Measurements from ENCODE around the gene FMNL3. TPM values are rescaled to one million over a fixed set of nuclear protein-coding genes. Genes with fewer than 3 reads are reported as not detected.
"Not testable (repeated sequence)": the region's sequence is repeated elsewhere in the genome, so short reads cannot be mapped to it uniquely, and the experiment has no call there.

FMNL3 gene
- total RNA-seq, 1 donor from 2014 or later: 39.1 TPM

GRCh38 chr12:49734900-49735299 is 27.7 kb upstream of the FMNL3 start:
- intact Hi-C loops (cut with micrococcal nuclease); H3K36me3 Mint-ChIP-seq (ENCODE audit: low read depth); H3K27ac Mint-ChIP-seq: not testable (repeated sequence)

GRCh38 chr12:49733219-49734017 is 26.2 kb upstream of the FMNL3 start:
- no peak for DNase-seq
- intact Hi-C loops (cut with micrococcal nuclease): no loop called here
- H3K27me3 Mint-ChIP-seq: peaks cover 13% of the 10 kb centered on the region
- no peaks in the 10 kb centered on the region for H3K9me3 Mint-ChIP-seq
- no peak overlapping the region for H3K27ac Mint-ChIP-seq
- no peaks in the 10 kb centered on the region for H3K36me3 Mint-ChIP-seq (ENCODE audit: low read depth)
- H3K4me3 Mint-ChIP-seq: no peak overlapping the region
- no peaks in the 10 kb centered on the region for H3K4me1 Mint-ChIP-seq

More at GRCh38 chr12:49734900-49735299, 27.7 kb upstream of the FMNL3 start:
- peaks cover 13% of the 10 kb centered on the region for H3K27me3 Mint-ChIP-seq
- H3K4me3 Mint-ChIP-seq, H3K9me3 Mint-ChIP-seq, DNase-seq, H3K4me1 Mint-ChIP-seq: not testable (repeated sequence)

GRCh38 chr12:49730568-49731101 is 23.4 kb upstream of the FMNL3 start:
- DNase-seq: no peak
- intact Hi-C loops (cut with micrococcal nuclease): no loop called here
- H3K9me3 Mint-ChIP-seq: no peaks in the 10 kb centered on the region
- no peaks in the 10 kb centered on the region for H3K36me3 Mint-ChIP-seq (ENCODE audit: low read depth)
- H3K4me3 Mint-ChIP-seq: no peak overlapping the region
- no peaks in the 10 kb centered on the region for H3K4me1 Mint-ChIP-seq
- H3K27ac Mint-ChIP-seq: no peak overlapping the region
- peaks cover 17% of the 10 kb centered on the region for H3K27me3 Mint-ChIP-seq

- intact Hi-C loops (cut with micrococcal nuclease): no loop called here
- H3K36me3 Mint-ChIP-seq (ENCODE audit: low read depth): no peaks in the 10 kb centered on the region
- no peak overlapping the region for H3K27ac Mint-ChIP-seq
- no peak overlapping the region for H3K4me3 Mint-ChIP-seq
- DNase-seq: no peak
- H3K4me1 Mint-ChIP-seq: no peaks in the 10 kb centered on the region
- peaks cover 19% of the 10 kb centered on the region for H3K27me3 Mint-ChIP-seq
- no peaks in the 10 kb centered on the region for H3K9me3 Mint-ChIP-seq
Measured at GRCh38 chr12:49730050-49730449, 22.8 kb upstream of the FMNL3 start.

- intact Hi-C loops (cut with micrococcal nuclease): no loop called here
- DNase-seq: no peak
- H3K4me1 Mint-ChIP-seq: no peaks in the 10 kb centered on the region
- H3K27ac Mint-ChIP-seq: no peak overlapping the region
- H3K4me3 Mint-ChIP-seq: no peak overlapping the region
- no peaks in the 10 kb centered on the region for H3K36me3 Mint-ChIP-seq (ENCODE audit: low read depth)
- peaks cover 27% of the 10 kb centered on the region for H3K27me3 Mint-ChIP-seq
- no peaks in the 10 kb centered on the region for H3K9me3 Mint-ChIP-seq
Measured at GRCh38 chr12:49728446-49728845, 21.2 kb upstream of the FMNL3 start.

GRCh38 chr12:49721355-49721754 is 14.2 kb upstream of the FMNL3 start:
- H3K27ac Mint-ChIP-seq; H3K4me3 Mint-ChIP-seq; intact Hi-C loops (cut with micrococcal nuclease); H3K36me3 Mint-ChIP-seq (ENCODE audit: low read depth); H3K4me1 Mint-ChIP-seq; H3K9me3 Mint-ChIP-seq; DNase-seq: not testable (repeated sequence)
- peaks cover 38% of the 10 kb centered on the region for H3K27me3 Mint-ChIP-seq

GRCh38 chr12:49720214-49720613 is 13.0 kb upstream of the FMNL3 start:
- Mint-ChIP-seq H3K4me3 (no peak overlapping the region), H3K36me3 (ENCODE audit: low read depth) (no peaks in the 10 kb centered on the region), H3K27ac (no peak overlapping the region), H3K4me1 (no peaks in the 10 kb centered on the region), H3K27me3 (peaks cover 39% of the 10 kb centered on the region), H3K9me3 (no peaks in the 10 kb centered on the region)
- DNase-seq: no peak
- intact Hi-C loops (cut with micrococcal nuclease): no loop called here

- intact Hi-C loops (cut with micrococcal nuclease); H3K4me3 Mint-ChIP-seq; H3K27ac Mint-ChIP-seq; H3K4me1 Mint-ChIP-seq; H3K9me3 Mint-ChIP-seq; DNase-seq; H3K36me3 Mint-ChIP-seq (ENCODE audit: low read depth): not testable (repeated sequence)
- peaks cover 32% of the 10 kb centered on the region for H3K27me3 Mint-ChIP-seq
Measured at GRCh38 chr12:49717800-49718199, 10.6 kb upstream of the FMNL3 start.

- no peaks in the 10 kb centered on the region for H3K4me1 Mint-ChIP-seq
- no peak for DNase-seq
- intact Hi-C loops (cut with micrococcal nuclease): no loop called here
- H3K27me3 Mint-ChIP-seq: peaks cover 36% of the 10 kb centered on the region
- H3K4me3 Mint-ChIP-seq: no peak overlapping the region
- no peak overlapping the region for H3K27ac Mint-ChIP-seq
- H3K9me3 Mint-ChIP-seq: no peaks in the 10 kb centered on the region
- no peaks in the 10 kb centered on the region for H3K36me3 Mint-ChIP-seq (ENCODE audit: low read depth)
Measured at GRCh38 chr12:49716553-49716952, 9.3 kb upstream of the FMNL3 start.

- not testable (repeated sequence) for H3K4me1 Mint-ChIP-seq, H3K27ac Mint-ChIP-seq
Measured at GRCh38 chr12:49713952-49714351, 6.7 kb upstream of the FMNL3 start.

GRCh38 chr12:49708851-49709250 is 1.6 kb upstream of the FMNL3 start:
- Mint-ChIP-seq H3K27ac (no peak overlapping the region), H3K27me3 (peaks cover 28% of the 10 kb centered on the region), H3K4me1 (peaks cover 28% of the 10 kb centered on the region), H3K4me3 (no peak overlapping the region), H3K9me3 (no peaks in the 10 kb centered on the region), H3K36me3 (ENCODE audit: low read depth) (peaks cover 3% of the 10 kb centered on the region)
- intact Hi-C loops (cut with micrococcal nuclease): loop anchor here (5.0 kb wide), 1 partner anchor 142 kb away; the partner anchor contains the start of gene MCRS1
- DNase-seq: peak; percentile 56

More at GRCh38 chr12:49713952-49714351, 6.7 kb upstream of the FMNL3 start:
- H3K4me3 Mint-ChIP-seq; DNase-seq; H3K36me3 Mint-ChIP-seq (ENCODE audit: low read depth); intact Hi-C loops (cut with micrococcal nuclease); H3K9me3 Mint-ChIP-seq: not testable (repeated sequence)
- peaks cover 37% of the 10 kb centered on the region for H3K27me3 Mint-ChIP-seq

- Mint-ChIP-seq H3K27me3 (peaks cover 27% of the 10 kb centered on the region), H3K4me3 (peak overlapping the region; percentile 97), H3K9me3 (no peaks in the 10 kb centered on the region), H3K27ac (peak overlapping the region; percentile 87), H3K4me1 (peaks cover 38% of the 10 kb centered on the region), H3K36me3 (ENCODE audit: low read depth) (peaks cover 3% of the 10 kb centered on the region)
- intact Hi-C loops (cut with micrococcal nuclease): loop anchor here (1.0 to 5.0 kb wide), 8 partner anchors 34 to 140 kb away; partner anchors contain the start of genes MCRS1, NCKAP5L and TMBIM6
- DNase-seq: no peak
Measured at GRCh38 chr12:49707812-49708147, 575 bp upstream of the FMNL3 start.

GRCh38 chr12:49706351-49707127 is 666 bp downstream of the FMNL3 start:
- H3K4me3 Mint-ChIP-seq: peak overlapping the region; percentile 97
- H3K27me3 Mint-ChIP-seq: peaks cover 18% of the 10 kb centered on the region
- intact Hi-C loops (cut with micrococcal nuclease): loop anchor here (1.0 to 5.0 kb wide), 8 partner anchors 35 to 139 kb away; partner anchors contain the start of genes MCRS1, NCKAP5L and TMBIM6
- no peaks in the 10 kb centered on the region for H3K9me3 Mint-ChIP-seq
- H3K4me1 Mint-ChIP-seq: peaks cover 45% of the 10 kb centered on the region
- H3K36me3 Mint-ChIP-seq (ENCODE audit: low read depth): peaks cover 5% of the 10 kb centered on the region
- H3K27ac Mint-ChIP-seq: peak overlapping the region; percentile 89
- DNase-seq: peak; percentile 74
